HG02840 (cell line): ENCODE results near the gene LIX1L.

Experiments
- ATAC-seq: cut with Tn5 transposase; IDR thresholded peaks from one replicate; pipeline ENCODE4 v1.9.1; 2021; ENCODE audit warnings: mild to moderate bottlenecking, moderate library complexity, moderate number of reproducible peaks; ENCODE audit not compliant: unreplicated experiment, low FRiP score

LIX1L gene

DNA sequence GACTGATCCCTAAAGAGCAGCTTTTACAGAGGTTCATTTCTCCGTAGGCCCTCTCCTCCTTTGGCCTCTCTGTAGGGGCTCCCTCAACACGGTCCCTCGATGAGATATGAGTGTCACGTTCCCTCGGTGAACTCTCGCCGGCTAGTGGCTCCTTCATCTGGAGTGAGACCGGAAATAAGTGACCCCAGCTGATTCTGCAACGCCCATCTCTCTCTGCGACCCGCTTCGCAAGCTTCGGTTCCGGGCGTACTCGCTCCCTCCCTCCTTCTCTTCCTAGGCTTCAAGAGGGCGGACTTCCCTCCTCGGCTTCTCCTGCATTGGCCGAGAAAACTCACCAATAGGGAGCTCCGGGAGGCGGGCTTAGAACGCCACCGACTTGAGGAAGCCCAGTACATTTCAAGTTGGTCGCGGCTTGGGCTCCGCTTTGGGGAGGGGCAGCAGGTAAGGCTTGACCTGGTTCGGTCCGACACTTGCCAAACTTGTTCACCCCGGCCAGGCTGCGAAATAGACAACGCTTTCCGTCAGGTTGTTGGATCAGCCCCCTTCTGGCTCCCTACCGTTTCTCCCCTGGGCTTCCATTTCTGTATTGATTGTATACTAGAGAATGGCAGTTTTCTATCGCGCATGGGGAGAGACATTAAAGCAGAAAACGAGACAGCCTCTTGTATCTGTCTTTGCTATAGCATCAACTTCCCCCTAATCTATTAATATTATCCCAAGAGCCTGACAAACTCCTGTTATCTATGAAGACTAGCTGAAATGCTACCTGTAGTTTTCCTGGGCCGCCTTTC lies 6.7 kb upstream of the LIX1L start, which contains the start of the genes ANKRD34A and POLR3GL:
Gene ANKRD34A, minus strand, starts transcription at position 248 of the 791 bp plus-strand sequence. CDS start 2,816 bp downstream, outside the sequence.
Gene POLR3GL, plus strand, starts transcription at position 363 of the 791 bp plus-strand sequence. CDS start 10,176 bp downstream, outside the sequence.
- ATAC-seq = peak; percentile 92

DNA sequence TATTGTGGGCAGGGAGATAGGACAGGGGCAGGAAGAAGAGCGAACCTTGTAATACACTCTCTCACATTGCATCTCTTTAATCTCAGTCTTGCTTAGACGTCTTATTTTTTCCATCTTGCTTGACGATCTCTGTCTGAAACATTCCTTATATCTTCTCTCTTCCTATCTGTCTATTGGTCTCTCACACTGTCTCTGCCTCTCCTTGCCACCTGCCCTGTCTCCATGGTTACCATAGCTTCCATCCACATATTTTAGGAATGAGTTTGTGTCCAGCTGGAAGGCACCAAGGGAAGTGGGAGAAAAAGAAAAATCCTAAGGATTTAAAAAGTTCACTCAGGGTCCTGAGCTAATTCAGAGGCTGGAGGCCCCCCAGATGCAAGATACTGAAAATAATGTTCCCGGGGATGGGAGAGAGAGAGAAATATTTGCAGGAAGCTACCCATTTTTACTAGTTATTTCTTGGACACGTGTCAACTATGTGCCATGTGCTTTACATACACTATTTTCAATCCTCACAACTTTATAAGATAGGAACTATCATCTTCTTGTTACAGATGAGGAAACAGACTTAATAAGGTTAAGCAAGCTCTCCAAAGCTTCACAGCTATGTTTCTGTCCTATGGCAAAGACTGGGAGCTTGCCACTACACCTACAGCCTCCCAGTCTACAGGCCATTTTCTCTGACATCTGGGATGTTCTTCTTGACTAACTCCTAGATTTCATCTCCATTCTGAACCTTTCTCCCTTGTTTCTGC lies 5.6 kb upstream of the LIX1L start:
- no peak for ATAC-seq

DNA sequence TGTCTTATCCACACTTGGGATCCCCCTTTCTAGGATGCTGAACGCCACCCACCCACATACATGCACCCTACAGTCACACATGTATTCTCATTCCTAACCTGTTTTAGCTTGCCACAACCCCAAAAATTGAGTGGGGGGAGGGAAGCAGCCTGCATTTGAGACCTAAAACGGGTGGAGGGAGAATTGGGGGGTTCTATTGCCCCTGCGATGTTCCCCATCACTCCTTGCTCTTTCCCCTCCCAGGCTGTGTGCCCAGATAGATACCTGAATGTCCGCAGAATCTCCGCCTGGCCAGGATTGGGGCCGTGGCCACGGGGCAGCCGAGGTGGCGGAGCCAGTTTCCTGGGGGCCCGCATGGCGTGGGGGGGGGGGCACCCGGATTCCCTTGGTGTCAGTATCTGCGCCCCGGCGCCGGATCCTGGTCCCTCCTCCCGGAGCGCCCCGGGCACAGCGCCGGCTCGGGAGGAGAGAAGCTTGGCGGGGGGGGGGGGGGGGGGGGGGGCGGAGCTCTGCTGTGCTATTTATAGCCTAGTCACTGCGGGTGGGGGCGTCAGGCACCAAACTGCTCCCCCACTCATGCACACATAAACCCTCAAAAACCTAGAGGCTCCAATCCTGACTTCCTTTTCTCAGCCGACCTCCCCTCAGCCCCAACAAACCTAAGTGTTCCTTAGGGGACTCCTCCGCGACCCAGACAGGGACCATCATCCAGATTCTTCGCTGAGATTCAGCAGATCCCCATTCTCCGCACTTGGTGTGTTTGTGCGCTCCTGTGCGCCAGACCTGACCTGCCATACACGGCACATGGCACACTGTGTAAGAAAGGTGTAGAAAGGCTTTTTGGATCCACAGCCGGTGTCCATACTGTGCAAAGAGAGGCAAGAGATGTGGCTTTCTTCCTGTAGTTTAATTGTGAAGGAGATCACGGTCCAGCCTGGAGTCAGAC lies 4.6 kb upstream of the LIX1L start:
- no peak for ATAC-seq

DNA sequence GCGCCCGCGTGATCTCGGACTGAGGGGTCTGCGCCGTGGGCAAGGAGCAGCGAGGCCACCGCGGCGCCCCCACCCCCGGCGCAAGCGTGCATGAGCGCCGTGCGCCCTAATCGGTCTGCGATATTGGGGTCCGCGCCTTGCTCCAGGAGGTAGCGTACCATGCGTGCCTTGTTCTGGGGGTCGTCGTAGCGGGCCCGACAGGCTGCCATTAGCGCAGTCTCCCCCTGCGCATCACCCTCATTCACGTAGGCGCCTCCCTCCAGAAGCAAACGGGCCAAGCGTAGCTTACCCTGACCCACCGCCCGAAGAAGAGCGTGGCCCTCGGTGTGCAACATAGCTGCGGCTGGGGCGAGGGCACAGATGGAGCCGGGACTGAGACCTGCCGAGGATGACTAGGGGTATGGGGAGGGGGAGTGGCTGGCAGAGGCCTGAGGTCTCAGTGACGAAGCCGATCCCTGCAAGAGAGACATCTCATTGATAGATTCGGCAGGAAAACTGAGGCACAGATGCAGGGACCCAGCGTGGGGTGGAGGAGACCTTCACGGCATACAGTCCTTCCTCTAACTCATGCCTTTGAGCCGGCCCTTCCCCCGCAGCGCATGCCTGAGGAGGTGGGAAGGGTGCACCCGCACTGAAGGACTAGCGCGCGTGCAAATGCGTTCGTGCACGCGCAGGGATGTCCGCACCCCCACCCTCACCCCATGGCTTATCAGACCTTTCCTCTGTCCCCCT lies 3.8 kb upstream of the LIX1L start:
- ATAC-seq = no peak

DNA sequence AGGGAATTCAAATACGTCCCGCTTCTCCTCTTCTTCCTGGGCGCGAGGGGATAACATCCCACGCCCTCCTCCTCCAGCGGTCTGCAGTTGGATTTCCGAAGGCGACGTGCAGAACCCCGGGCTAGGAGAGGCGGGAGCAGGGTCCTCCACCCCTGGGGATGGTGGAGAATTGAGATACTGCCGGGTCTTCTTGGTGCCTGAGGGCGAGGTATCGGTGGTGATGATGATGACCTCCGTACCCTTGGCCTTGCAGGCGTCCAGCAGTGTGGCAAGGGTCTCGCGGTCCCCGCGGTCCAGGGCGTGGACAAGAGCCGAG lies 3.2 kb upstream of the LIX1L start:
- no peak for ATAC-seq

DNA sequence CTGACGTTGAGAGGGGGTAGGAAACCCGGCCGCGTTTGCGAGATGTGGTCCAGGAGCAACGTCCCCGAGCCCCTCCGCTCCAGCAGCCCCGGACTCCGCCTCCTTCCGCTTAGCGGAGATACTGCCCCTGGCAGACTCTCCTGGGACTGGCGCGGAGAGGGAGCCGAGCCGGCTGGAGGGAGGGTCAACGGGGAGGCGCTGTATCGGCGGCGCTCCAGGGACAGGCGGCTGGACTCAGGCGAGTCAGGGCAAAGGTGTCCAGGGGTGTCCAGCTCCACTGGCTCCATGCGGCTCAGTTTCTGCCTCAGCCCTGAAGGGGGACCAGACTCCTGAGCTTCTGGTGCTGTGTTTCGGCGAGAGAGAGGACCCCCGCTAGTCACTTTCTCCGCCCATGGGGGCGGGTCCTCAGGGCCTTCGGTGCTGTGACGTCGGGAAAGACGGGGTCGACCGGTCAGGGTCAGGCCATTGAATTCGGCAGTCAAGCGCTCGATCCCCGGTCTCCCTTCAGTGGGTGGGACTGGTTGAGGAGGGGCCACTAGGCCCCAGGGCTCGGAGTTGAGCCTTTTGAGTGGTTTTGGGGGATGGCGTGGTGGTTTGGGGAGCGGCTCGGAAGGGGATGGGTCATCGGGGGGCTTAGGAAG lies 2.8 kb upstream of the LIX1L start:
- no peak for ATAC-seq

DNA sequence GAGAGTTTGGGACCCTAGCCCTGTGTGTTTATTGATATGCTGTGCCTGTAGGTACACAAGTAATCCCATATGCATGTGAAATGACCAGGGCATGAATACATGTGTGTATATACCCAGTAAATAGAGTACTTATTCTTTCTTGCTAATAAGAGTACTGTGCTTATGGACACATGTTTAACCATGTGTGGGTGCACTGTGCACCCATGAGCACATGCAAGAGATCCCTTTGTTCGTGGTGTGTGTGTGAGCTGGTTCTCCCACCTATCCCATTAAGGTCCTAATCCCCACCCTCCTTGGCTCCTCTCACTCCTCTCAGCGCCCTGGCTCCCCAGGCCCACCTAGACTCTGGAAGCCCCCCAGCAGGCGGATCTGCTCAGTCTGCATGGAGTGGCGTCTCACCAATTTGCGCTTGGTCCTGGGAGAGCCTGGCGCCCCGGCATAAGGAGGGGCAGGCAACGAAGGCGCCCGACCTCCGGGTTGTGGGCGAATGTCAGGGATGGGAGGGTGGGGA lies 2.2 kb upstream of the LIX1L start:
- ATAC-seq = no peak

DNA sequence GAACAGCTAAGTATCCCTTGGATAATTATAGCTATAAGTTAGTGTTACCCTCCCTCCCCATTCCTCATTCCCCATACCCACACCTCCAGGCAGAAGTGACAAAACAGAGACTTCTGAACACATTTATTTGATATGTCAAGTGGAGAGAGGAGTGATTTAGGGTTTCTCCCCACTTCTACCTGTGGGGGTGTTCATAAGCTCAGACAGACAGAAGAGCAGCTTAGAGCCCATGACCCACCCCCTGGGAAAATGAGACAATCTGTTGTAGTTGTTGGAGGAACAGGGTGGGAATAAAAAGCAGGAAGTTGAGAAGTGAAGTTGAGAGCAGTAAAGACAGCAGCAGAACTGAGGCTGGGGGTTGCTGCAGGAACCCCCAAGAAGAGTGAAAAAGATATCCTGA lies 1.5 kb upstream of the LIX1L start:
- ATAC-seq = no peak

DNA sequence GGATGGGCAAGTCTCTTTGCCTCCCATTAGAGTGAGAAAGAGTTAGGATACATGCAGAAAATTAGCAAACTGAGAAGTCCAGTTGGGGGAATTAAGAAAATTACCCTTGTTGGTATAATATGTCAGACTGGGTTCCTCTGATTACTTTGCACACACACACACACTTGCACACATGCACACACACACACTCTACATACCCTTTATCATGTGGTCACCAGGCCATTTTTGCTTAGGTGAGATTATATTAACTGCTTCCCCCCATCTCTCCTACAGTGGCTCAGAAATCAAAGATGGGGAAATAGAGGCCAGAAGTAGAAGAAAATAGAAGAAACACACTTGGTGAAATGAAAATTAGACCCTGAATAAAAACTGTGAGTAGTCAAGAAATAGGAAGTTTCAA lies 917 bp upstream of the LIX1L start:
- ATAC-seq = no peak

DNA sequence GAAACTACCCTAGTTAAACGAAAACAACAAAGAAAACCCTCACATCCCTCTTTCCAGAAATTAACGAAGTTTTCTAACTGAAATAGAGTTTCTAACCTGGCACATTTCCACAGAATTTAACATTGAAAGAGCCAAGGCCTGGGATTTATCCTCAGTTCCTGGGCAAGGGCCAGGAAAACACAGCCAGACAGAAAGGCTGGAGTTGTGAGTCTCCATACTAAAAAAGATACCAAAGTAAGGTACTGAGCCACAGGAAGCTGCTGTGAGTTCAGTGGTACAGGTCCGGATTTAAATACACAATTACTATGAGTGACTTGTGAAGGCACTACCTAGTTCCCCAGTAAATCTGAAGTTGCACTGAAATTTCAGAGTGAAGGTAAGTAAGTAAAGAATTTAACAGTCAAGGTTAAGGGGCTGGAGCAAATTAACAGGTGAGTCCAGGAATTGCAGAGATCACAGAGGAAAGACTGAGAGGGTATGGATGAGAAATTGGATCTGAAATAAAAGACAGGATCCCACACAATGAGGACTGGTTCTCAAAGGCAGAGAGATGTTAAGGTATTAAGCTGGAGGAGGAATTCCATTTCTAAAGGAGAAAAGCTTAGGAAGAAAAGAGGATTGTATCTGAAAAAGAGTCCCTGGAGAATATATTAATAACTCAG lies 905 bp downstream of the LIX1L start:
- ATAC-seq = no peak

DNA sequence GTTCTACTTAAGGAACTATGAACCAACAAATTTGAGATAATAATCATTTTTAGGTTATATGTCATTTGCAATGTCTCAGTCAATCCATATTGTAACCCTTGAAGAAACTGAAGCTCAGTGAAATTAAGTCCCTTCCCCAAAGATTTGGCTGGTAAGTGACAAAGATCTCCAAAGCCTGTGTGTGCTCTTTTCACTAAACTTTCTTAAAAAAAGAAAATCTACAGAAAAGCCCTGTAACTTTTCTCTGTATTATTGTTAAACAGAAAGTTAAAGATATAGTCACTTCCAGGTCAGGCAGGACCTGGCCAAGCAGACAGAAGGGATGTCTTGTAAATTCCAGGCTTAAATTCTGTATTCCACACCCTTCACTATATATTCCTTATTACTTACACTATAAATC lies 1.5 kb downstream of the LIX1L start:
- no peak for ATAC-seq

DNA sequence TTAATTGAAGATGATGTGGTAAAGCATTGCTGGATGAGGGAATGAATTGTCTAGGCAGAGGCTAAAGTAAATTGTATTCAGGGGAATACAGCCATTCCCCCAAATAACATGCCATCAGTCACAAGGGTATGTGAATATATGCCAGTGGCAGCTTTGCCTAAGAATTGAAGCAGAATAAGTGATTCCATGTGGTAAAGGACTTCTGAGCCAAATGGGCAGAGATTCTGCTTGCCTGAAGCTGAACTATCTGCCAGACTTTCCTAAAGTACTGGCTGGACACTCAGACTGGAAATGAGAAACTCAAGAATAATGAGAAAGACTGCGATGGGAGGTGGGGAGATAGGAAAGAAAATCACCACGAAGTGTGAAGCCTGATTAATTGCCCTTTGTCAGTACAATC lies 2.4 kb downstream of the LIX1L start:
- no peak for ATAC-seq

DNA sequence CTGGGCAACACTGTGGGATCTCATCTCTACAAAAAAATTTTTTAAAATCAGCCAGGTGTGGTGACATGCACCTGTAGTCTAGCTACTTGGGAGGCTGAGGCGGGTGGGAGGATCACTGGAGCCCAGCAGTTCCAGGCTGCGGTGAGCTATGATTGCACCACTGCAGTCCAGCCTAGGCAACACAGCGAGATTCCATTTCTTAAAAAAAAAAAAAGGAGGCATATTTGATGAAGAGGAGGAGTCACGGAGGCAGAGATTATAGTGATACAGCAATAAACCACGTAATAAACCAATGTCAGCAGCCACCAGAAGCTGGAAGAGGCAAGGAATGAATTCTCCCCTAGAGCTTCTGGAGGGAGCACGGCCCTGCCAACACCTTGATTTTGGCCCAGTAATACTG lies 4.0 kb downstream of the LIX1L start:
- ATAC-seq = no peak

DNA sequence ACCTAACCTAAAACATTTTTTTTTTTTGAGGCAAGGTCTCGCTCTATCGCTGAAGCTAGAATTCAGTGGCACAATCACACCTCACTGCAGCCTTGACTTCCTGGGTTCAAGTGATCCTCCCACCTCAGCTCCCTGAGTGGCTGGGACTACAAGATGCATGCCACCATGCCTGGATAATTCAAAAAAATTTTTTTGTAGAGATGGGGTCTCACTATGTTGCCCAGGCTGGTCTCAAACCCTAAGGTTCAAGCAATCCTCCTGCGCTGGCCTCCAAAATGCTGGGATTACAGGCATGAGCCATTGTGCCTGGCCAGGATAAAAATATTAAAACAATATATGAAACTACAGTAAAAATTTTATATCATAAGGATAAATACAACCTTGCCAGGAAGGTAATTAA lies 4.9 kb downstream of the LIX1L start:
- ATAC-seq = no peak

DNA sequence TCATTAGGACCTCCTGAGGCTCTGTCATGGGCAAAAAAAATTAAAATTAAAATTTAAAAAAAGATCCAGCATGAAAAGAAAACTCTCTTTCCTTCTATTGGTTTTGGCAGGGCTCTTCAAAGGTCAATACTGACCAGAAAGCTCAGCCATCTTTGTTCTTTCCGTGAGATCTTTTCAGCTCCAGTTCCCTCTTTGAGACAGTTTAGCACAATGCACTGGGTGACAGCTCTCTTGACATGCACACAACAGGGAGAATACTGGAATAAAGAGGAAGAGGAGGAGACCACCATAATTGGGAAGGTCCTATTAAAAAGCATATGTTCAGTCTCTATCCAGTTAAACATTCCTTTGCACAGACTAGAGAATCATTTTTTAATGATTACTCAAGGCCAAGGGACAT lies 6.3 kb downstream of the LIX1L start:
- no peak for ATAC-seq

DNA sequence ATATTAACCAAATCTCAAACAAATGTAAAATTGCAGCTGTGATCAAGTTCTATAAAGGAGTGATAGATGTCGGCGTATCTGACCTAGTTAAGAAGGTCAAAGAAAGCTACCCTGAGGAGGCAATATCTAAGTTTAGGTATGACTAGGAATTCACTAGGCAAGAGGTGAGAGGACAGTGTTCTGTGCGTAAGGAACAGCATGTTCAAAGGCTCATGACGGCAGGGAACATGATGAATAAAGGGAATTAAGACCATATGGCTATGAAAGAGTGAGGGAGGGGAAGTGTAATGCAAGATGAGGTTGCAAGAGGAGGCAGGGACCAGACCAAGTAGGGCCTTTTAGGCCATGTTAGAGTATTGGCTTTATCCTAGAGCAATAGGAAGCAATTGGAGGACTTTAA lies 8.6 kb downstream of the LIX1L start:
- ATAC-seq = no peak

DNA sequence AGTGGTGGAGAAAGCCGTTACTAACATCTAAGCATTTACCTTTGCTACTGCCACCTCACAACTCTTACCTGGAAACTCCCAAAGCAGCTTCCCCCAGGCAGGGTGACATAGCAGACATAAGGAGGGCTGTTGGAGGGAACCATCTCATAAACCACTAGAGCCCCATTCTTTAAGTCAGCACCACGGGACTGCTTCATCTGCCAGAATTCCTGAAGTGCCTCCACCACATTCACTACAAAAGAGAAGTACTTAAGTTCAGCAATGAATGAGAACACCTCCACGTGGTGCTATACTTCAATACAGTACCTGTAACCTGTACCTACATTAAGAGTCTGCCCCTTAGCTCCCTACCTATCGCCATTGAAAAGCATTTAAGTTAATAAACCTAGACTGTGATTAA lies 10.3 kb downstream of the LIX1L start:
- ATAC-seq = no peak

DNA sequence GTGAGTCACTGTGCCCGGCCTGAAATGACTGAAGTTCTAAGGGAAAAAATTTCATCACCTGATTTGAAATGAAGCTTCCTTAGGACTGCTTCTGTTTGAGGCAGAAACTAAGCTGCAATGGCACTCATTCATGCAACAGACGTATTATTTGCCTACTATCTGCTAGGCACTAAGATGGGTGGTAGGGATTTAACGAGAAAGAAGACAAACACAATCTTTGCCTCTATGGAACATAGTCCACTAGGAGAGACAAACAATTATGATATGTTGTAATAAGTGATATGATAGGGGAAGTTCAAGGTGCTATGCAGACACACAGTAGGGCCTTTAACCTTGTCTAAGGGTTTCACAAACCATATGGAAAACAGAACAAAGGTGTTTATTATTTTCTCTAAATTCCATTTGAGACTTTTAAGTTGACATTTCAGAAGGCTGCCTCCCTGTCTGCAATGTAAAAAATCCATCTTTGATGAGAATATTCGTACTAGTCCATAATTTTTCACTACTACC lies 11.3 kb downstream of the LIX1L start:
- ATAC-seq = no peak

DNA sequence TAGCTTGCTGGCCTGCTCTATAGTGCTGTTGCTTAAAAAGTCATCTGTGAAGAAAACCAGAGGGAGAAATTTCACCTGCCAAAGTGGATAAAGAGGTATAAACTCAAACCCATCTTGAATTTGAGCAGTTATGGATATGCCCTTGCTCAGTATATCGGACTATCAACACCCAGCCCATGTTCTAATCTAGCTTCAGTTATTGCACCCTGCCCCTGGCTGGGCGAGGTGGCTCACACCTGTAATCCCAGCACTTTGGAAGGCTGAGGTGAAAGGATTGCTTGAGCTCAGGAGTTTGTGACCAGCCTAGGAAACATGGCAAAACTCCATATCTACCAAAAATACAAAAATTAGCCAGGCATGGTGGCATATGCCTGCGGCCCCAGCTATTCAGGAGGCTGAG lies 13.3 kb downstream of the LIX1L start:
- no peak for ATAC-seq
